ENCODE data around the gene COL18A1. TPM values are rescaled to one million over a fixed set of nuclear protein-coding genes. Genes with fewer than 3 reads are reported as not detected.
"Not testable (repeated sequence)": the region's sequence is repeated elsewhere in the genome, so short reads cannot be mapped to it uniquely, and the experiment has no call there.

Gene COL18A1
- total RNA-seq, 1 donor from 2014 or later, result 59.0 TPM

- H3K36me3 ChIP-seq (ENCODE audit: control insufficient read depth in 3 of 3, insufficient read depth in 3 of 3, low read length in 3 of 3), result no peaks in the 10 kb centered on the region
- H3K27me3 ChIP-seq (ENCODE audit: control insufficient read depth in 3 of 3, insufficient read depth in 3 of 3, low read length in 3 of 3), result peaks cover 3 to 17% (median 14%) of the 10 kb centered on the region in 3 donors
- peak overlapping the region in 1 of 3 donors; percentile 33 for H3K9ac ChIP-seq (ENCODE audit: low read depth in 1 of 3, low read length in 3 of 3)
- no peak overlapping the region for H3K27ac ChIP-seq (ENCODE audit: low read depth, low read length)
- no peaks in the 10 kb centered on the region for H3K9me3 ChIP-seq (ENCODE audit: control insufficient read depth in 3 of 3, low read length in 3 of 3)
- peaks cover 12 to 16% (median 15%) of the 10 kb centered on the region in 3 donors for H3K4me1 ChIP-seq (ENCODE audit: control insufficient read depth in 3 of 3, insufficient read depth in 3 of 3, low read length in 3 of 3)
- H3K4me3 ChIP-seq (ENCODE audit: low read length in 3 of 3), result no peak overlapping the region
Measured at GRCh38 chr21:45439901-45440461, 35.0 kb downstream of the COL18A1 start.

- Histone ChIP-seq H3K36me3 (ENCODE audit: control insufficient read depth in 3 of 3, insufficient read depth in 3 of 3, low read length in 3 of 3) (no peaks in the 10 kb centered on the region), H3K9ac (ENCODE audit: low read depth in 1 of 3, low read length in 3 of 3) (no peak overlapping the region), H3K9me3 (ENCODE audit: control insufficient read depth in 3 of 3, low read length in 3 of 3) (peaks cover 0 to 3% (median 0%) of the 10 kb centered on the region in 3 donors), H3K4me3 (ENCODE audit: low read length in 3 of 3) (no peak overlapping the region), H3K4me1 (ENCODE audit: control insufficient read depth in 3 of 3, insufficient read depth in 3 of 3, low read length in 3 of 3) (peaks cover 12 to 16% (median 15%) of the 10 kb centered on the region in 3 donors), H3K27me3 (ENCODE audit: control insufficient read depth in 3 of 3, insufficient read depth in 3 of 3, low read length in 3 of 3) (peaks cover 3 to 21% (median 14%) of the 10 kb centered on the region in 3 donors), H3K27ac (ENCODE audit: low read depth, low read length) (no peak overlapping the region)
Measured at GRCh38 chr21:45440736-45441350, 35.9 kb downstream of the COL18A1 start.

- Histone ChIP-seq H3K4me3 (ENCODE audit: low read length in 3 of 3) (no peak overlapping the region), H3K9me3 (ENCODE audit: control insufficient read depth in 3 of 3, low read length in 3 of 3) (peaks cover 0 to 3% (median 0%) of the 10 kb centered on the region in 3 donors), H3K27ac (ENCODE audit: low read depth, low read length) (no peak overlapping the region), H3K36me3 (ENCODE audit: control insufficient read depth in 3 of 3, insufficient read depth in 3 of 3, low read length in 3 of 3) (no peaks in the 10 kb centered on the region), H3K4me1 (ENCODE audit: control insufficient read depth in 3 of 3, insufficient read depth in 3 of 3, low read length in 3 of 3) (peaks cover 12 to 16% (median 15%) of the 10 kb centered on the region in 3 donors), H3K27me3 (ENCODE audit: control insufficient read depth in 3 of 3, insufficient read depth in 3 of 3, low read length in 3 of 3) (peaks cover 3 to 21% (median 14%) of the 10 kb centered on the region in 3 donors), H3K9ac (ENCODE audit: low read depth in 1 of 3, low read length in 3 of 3) (no peak overlapping the region)
Measured at GRCh38 chr21:45441431-45442255, 36.7 kb downstream of the COL18A1 start.

- H3K9me3 ChIP-seq (ENCODE audit: control insufficient read depth in 3 of 3, low read length in 3 of 3), result peaks cover 2 to 3% (median 3%) of the 10 kb centered on the region in 3 donors
- H3K36me3 ChIP-seq (ENCODE audit: control insufficient read depth in 3 of 3, insufficient read depth in 3 of 3, low read length in 3 of 3), result no peaks in the 10 kb centered on the region
- peaks cover 12 to 16% (median 15%) of the 10 kb centered on the region in 3 donors for H3K4me1 ChIP-seq (ENCODE audit: control insufficient read depth in 3 of 3, insufficient read depth in 3 of 3, low read length in 3 of 3)
- peaks cover 3 to 21% (median 14%) of the 10 kb centered on the region in 3 donors for H3K27me3 ChIP-seq (ENCODE audit: control insufficient read depth in 3 of 3, insufficient read depth in 3 of 3, low read length in 3 of 3)
- H3K4me3 ChIP-seq (ENCODE audit: low read length in 3 of 3), result no peak overlapping the region
- H3K9ac ChIP-seq (ENCODE audit: low read depth in 1 of 3, low read length in 3 of 3), result no peak overlapping the region
- H3K27ac ChIP-seq (ENCODE audit: low read depth, low read length), result no peak overlapping the region
Measured at GRCh38 chr21:45442276-45442675, 37.3 kb downstream of the COL18A1 start.

- H3K36me3 ChIP-seq (ENCODE audit: control insufficient read depth in 3 of 3, insufficient read depth in 3 of 3, low read length in 3 of 3); H3K9me3 ChIP-seq (ENCODE audit: control insufficient read depth in 3 of 3, low read length in 3 of 3); H3K9ac ChIP-seq (ENCODE audit: low read depth in 1 of 3, low read length in 3 of 3); H3K27ac ChIP-seq (ENCODE audit: low read depth, low read length); H3K4me3 ChIP-seq (ENCODE audit: low read length in 3 of 3): not testable (repeated sequence)
- peaks cover 3 to 21% (median 14%) of the 10 kb centered on the region in 3 donors for H3K27me3 ChIP-seq (ENCODE audit: control insufficient read depth in 3 of 3, insufficient read depth in 3 of 3, low read length in 3 of 3)
- peaks cover 12 to 16% (median 15%) of the 10 kb centered on the region in 3 donors for H3K4me1 ChIP-seq (ENCODE audit: control insufficient read depth in 3 of 3, insufficient read depth in 3 of 3, low read length in 3 of 3)
Measured at GRCh38 chr21:45442686-45443594, 38.0 kb downstream of the COL18A1 start.

- no peak overlapping the region for H3K27ac ChIP-seq (ENCODE audit: low read depth, low read length)
Measured at GRCh38 chr21:45443595-45444181, 38.7 kb downstream of the COL18A1 start.

GRCh38 chr21:45444385-45444784 lies 39.4 kb downstream of the COL18A1 start:
- H3K27ac ChIP-seq (ENCODE audit: low read depth, low read length), result no peak overlapping the region

More at GRCh38 chr21:45443595-45444181, 38.7 kb downstream of the COL18A1 start:
- Histone ChIP-seq H3K4me3 (ENCODE audit: low read length in 3 of 3) (no peak overlapping the region), H3K4me1 (ENCODE audit: control insufficient read depth in 3 of 3, insufficient read depth in 3 of 3, low read length in 3 of 3) (peaks cover 7 to 11% (median 10%) of the 10 kb centered on the region in 3 donors), H3K36me3 (ENCODE audit: control insufficient read depth in 3 of 3, insufficient read depth in 3 of 3, low read length in 3 of 3) (no peaks in the 10 kb centered on the region), H3K9ac (ENCODE audit: low read depth in 1 of 3, low read length in 3 of 3) (no peak overlapping the region), H3K9me3 (ENCODE audit: control insufficient read depth in 3 of 3, low read length in 3 of 3) (peaks cover 2 to 3% (median 3%) of the 10 kb centered on the region in 3 donors), H3K27me3 (ENCODE audit: control insufficient read depth in 3 of 3, insufficient read depth in 3 of 3, low read length in 3 of 3) (peaks cover 0 to 20% (median 9%) of the 10 kb centered on the region in 3 donors)

GRCh38 chr21:45445369-45445768 lies 40.4 kb downstream of the COL18A1 start:
- no peaks in the 10 kb centered on the region for H3K36me3 ChIP-seq (ENCODE audit: control insufficient read depth in 3 of 3, insufficient read depth in 3 of 3, low read length in 3 of 3)

More at GRCh38 chr21:45444385-45444784, 39.4 kb downstream of the COL18A1 start:
- H3K36me3 ChIP-seq (ENCODE audit: control insufficient read depth in 3 of 3, insufficient read depth in 3 of 3, low read length in 3 of 3), result no peaks in the 10 kb centered on the region
- peaks cover 3 to 4% (median 4%) of the 10 kb centered on the region in 3 donors for H3K4me1 ChIP-seq (ENCODE audit: control insufficient read depth in 3 of 3, insufficient read depth in 3 of 3, low read length in 3 of 3)
- H3K9ac ChIP-seq (ENCODE audit: low read depth in 1 of 3, low read length in 3 of 3), result no peak overlapping the region
- peaks cover 0 to 15% (median 5%) of the 10 kb centered on the region in 3 donors for H3K27me3 ChIP-seq (ENCODE audit: control insufficient read depth in 3 of 3, insufficient read depth in 3 of 3, low read length in 3 of 3)
- peaks cover 2 to 3% (median 3%) of the 10 kb centered on the region in 3 donors for H3K9me3 ChIP-seq (ENCODE audit: control insufficient read depth in 3 of 3, low read length in 3 of 3)
- no peak overlapping the region for H3K4me3 ChIP-seq (ENCODE audit: low read length in 3 of 3)

GRCh38 chr21:45447821-45448220 lies 42.9 kb downstream of the COL18A1 start:
- Histone ChIP-seq H3K36me3 (ENCODE audit: control insufficient read depth in 3 of 3, insufficient read depth in 3 of 3, low read length in 3 of 3) (no peaks in the 10 kb centered on the region), H3K9ac (ENCODE audit: low read depth in 1 of 3, low read length in 3 of 3) (no peak overlapping the region), H3K4me3 (ENCODE audit: low read length in 3 of 3) (no peak overlapping the region), H3K9me3 (ENCODE audit: control insufficient read depth in 3 of 3, low read length in 3 of 3) (peaks cover 2 to 3% (median 3%) of the 10 kb centered on the region in 3 donors), H3K27me3 (ENCODE audit: control insufficient read depth in 3 of 3, insufficient read depth in 3 of 3, low read length in 3 of 3) (peaks cover 0 to 18% (median 5%) of the 10 kb centered on the region in 3 donors), H3K27ac (ENCODE audit: low read depth, low read length) (no peak overlapping the region), H3K4me1 (ENCODE audit: control insufficient read depth in 3 of 3, insufficient read depth in 3 of 3, low read length in 3 of 3) (no peaks in the 10 kb centered on the region)

More at GRCh38 chr21:45445369-45445768, 40.4 kb downstream of the COL18A1 start:
- Histone ChIP-seq H3K9ac (ENCODE audit: low read depth in 1 of 3, low read length in 3 of 3) (no peak overlapping the region), H3K4me1 (ENCODE audit: control insufficient read depth in 3 of 3, insufficient read depth in 3 of 3, low read length in 3 of 3) (no peaks in the 10 kb centered on the region), H3K27ac (ENCODE audit: low read depth, low read length) (no peak overlapping the region), H3K9me3 (ENCODE audit: control insufficient read depth in 3 of 3, low read length in 3 of 3) (peaks cover 2 to 3% (median 3%) of the 10 kb centered on the region in 3 donors), H3K4me3 (ENCODE audit: low read length in 3 of 3) (no peak overlapping the region), H3K27me3 (ENCODE audit: control insufficient read depth in 3 of 3, insufficient read depth in 3 of 3, low read length in 3 of 3) (peaks cover 0 to 18% (median 5%) of the 10 kb centered on the region in 3 donors)
